HepG2 (cell line): Measurements from ENCODE around the gene PLEKHG5. TPM values are rescaled to one million over a fixed set of nuclear protein-coding genes. Genes with fewer than 3 reads are reported as not detected.
A peak's percentile ranks its signal among the peaks of the same experiment; 100 is the strongest.

ENCODE experiments used
- ASH2L ChIP-seq: fragments of 300-600, 200-600 bp; sonication (generic); IDR thresholded peaks from 2 replicates; pipeline ENCODE4 v1.7.0; 2017; ENCODE audit warnings: low read depth, mild to moderate bottlenecking, moderate library complexity, mixed read lengths, low read length; ENCODE audit not compliant: insufficient read length
- ATF5 ChIP-seq: sonication (generic); formaldehyde crosslinking; IDR thresholded peaks from 2 replicates; pipeline ENCODE4 v1.4.0; 2020; ENCODE audit warnings: mild to moderate bottlenecking, low read depth, missing genetic modification reagents
- FIP1L1 ChIP-seq: fragments of 200-400 bp; formaldehyde crosslinking; IDR thresholded peaks from 2 replicates; pipeline ENCODE4 v1.6.1; 2018; ENCODE audit warnings: low read depth, mild to moderate bottlenecking, low read length, moderate library complexity, borderline replicate concordance; ENCODE audit not compliant: insufficient read depth
- MYC ChIP-seq: sonication (generic); formaldehyde crosslinking; IDR thresholded peaks from 2 replicates; pipeline ENCODE4 v1.9.0; 2021; ENCODE audit warnings: missing genetic modification reagents, borderline replicate concordance
- TBX3 ChIP-seq: fragments of 450-650 bp; IDR thresholded peaks from 2 replicates; pipeline ENCODE4 v1.6.1; 2017; ENCODE audit warnings: antibody characterized with exemption, mild to moderate bottlenecking, inconsistent platforms, borderline replicate concordance
- THRA ChIP-seq: sonication (generic); formaldehyde crosslinking; IDR thresholded peaks from 2 replicates; pipeline ENCODE4 v1.4.0; 2020; ENCODE audit warnings: missing genetic modification reagents, borderline replicate concordance
- ZBTB14 ChIP-seq: sonication (generic); formaldehyde crosslinking; IDR thresholded peaks from 2 replicates; pipeline ENCODE4 v1.4.0; 2020; ENCODE audit warnings: missing genetic modification reagents
- ZBTB40 ChIP-seq, 2 experiments: fragments of 450-650 bp in 1 of 2; sonication (generic) in 1 of 2; formaldehyde crosslinking in 1 of 2; IDR thresholded peaks; 2 replicates each; pipeline versions ENCODE4 v1.6.1 to v1.8.0; 2016 to 2022; ENCODE audit warnings: antibody characterized with exemption in 1 of 2, mild to moderate bottlenecking in 1 of 2, missing genetic modification reagents in 1 of 2
- ZNF674 ChIP-seq: sonication (generic); formaldehyde crosslinking; IDR thresholded peaks from 2 replicates; pipeline ENCODE4 v1.5.0; 2020; ENCODE audit warnings: low read depth, mild to moderate bottlenecking, missing genetic modification reagents
- polyA plus RNA-seq, 8 experiments: library from polyadenylated mRNA; depleted of rRNA in 3 of 8; stranded (reverse) in 7 of 8; unstranded in 1 of 8; fragments of >200 nt; fragmentation: Illumina TruSeq in 4 of 8; extraction: Trizol in 4 of 8; gene quantifications; 2 replicates each; pipeline versions ENCODE4 v1.2.1 to v1.2.3, GENCODE V29; 2011 to 2016; ENCODE audit warnings: low read depth in 4 of 8, missing spikeins in 1 of 8, mixed read lengths in 1 of 8; ENCODE audit not compliant: insufficient read depth in 1 of 8
- total RNA-seq, 5 experiments: library from RNA; depleted of rRNA; stranded (reverse); fragments of >200 nt; fragmentation: Illumina TruSeq; extraction: Trizol; gene quantifications; 2 replicates each; pipeline ENCODE4 v1.2.3, GENCODE V29; 2016; ENCODE audit warnings: low read depth in 1 of 5

The PLEKHG5 gene
- total and polyA plus RNA-seq, 2 of the 13 experiments (the other 11 are each of a cell fraction or from before 2014, with no cell fraction given) = 1.9 to 3.5 TPM

GRCh38 chr1:6447016-6447817 is 44.2 kb downstream of the PLEKHG5 start (continued):
- TF ChIP-seq ZBTB40 (IDR thresholded peaks at IDR 0.05) = no peak
- peak; percentile 67; the same call in 1 of the 2 replicates for TF ChIP-seq ZBTB40 (CRISPR knock-in tag; IDR thresholded peaks at IDR 0.05)
- no peak; the same call in 1 of the 2 replicates for TF ChIP-seq FIP1L1
- TF ChIP-seq ASH2L = peak; percentile 45
- TF ChIP-seq ATF5 (CRISPR knock-in tag) = no peak
- peak; percentile 83; the same call in 1 of the 2 replicates for TF ChIP-seq THRA (CRISPR knock-in tag)
- no peak for TF ChIP-seq ZNF674 (CRISPR knock-in tag)
- TF ChIP-seq TBX3 = no peak
- peak; percentile 88 for TF ChIP-seq MYC (CRISPR knock-in tag)
- peak; percentile 43; the same call in 1 of the 2 replicates for TF ChIP-seq ZBTB14 (CRISPR knock-in tag)
